ENCODE results near the gene CETP. TPM values are rescaled to one million over a fixed set of nuclear protein-coding genes. Genes with fewer than 3 reads are reported as not detected.

The CETP gene
- total RNA-seq, 1 donor from 2014 or later, result 3.1 TPM

DNA sequence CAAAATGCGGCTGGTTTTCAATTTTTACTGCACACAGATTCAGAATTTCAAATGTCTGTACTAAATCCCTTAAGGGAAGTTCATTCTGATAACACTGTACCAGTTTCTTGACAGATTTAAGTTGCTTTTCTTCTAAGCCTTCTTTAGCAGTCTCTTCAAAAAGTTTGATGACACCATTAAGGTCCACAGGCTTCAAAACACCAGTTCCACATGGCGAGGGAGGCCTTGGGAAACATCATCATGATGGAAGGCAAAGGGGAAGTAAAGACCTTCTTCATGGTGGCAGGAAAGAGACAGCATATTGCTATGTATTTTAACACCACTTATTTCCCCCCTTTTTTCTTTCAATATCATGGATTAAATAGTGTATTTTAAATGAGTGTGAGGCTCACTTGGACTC is 52.2 kb downstream of the CETP start:
- Histone ChIP-seq H3K4me1 (ENCODE audit: control insufficient read depth in 3 of 3, insufficient read depth in 3 of 3, low read length in 3 of 3) (no peaks in the 10 kb centered on the region), H3K4me3 (ENCODE audit: low read length in 3 of 3) (no peak overlapping the region), H3K9me3 (ENCODE audit: control insufficient read depth in 3 of 3, low read length in 3 of 3) (no peaks in the 10 kb centered on the region), H3K36me3 (ENCODE audit: control insufficient read depth in 3 of 3, insufficient read depth in 3 of 3, low read length in 3 of 3) (peaks cover 0 to 8% (median 6%) of the 10 kb centered on the region in 3 donors), H3K27ac (ENCODE audit: low read depth, low read length) (no peak overlapping the region), H3K27me3 (ENCODE audit: control insufficient read depth in 3 of 3, insufficient read depth in 3 of 3, low read length in 3 of 3) (no peaks in the 10 kb centered on the region), H3K9ac (ENCODE audit: low read depth in 1 of 3, low read length in 3 of 3) (no peak overlapping the region)

- H3K4me3 ChIP-seq (ENCODE audit: low read length in 3 of 3), result no peak overlapping the region
- H3K9me3 ChIP-seq (ENCODE audit: control insufficient read depth in 3 of 3, low read length in 3 of 3), result peaks cover 0 to 4% (median 0%) of the 10 kb centered on the region in 3 donors
- peaks cover 2 to 19% (median 17%) of the 10 kb centered on the region in 3 donors for H3K36me3 ChIP-seq (ENCODE audit: control insufficient read depth in 3 of 3, insufficient read depth in 3 of 3, low read length in 3 of 3)
- H3K27me3 ChIP-seq (ENCODE audit: control insufficient read depth in 3 of 3, insufficient read depth in 3 of 3, low read length in 3 of 3), result no peaks in the 10 kb centered on the region
- no peak overlapping the region for H3K9ac ChIP-seq (ENCODE audit: low read depth in 1 of 3, low read length in 3 of 3)
- H3K4me1 ChIP-seq (ENCODE audit: control insufficient read depth in 3 of 3, insufficient read depth in 3 of 3, low read length in 3 of 3), result no peaks in the 10 kb centered on the region
- no peak overlapping the region for H3K27ac ChIP-seq (ENCODE audit: low read depth, low read length)
These were observed 54.6 kb downstream of the CETP start for GRCh38 chr16:57016301-57016700.

GRCh38 chr16:57016831-57017230 is 55.1 kb downstream of the CETP start:
- Histone ChIP-seq H3K27me3 (ENCODE audit: control insufficient read depth in 3 of 3, insufficient read depth in 3 of 3, low read length in 3 of 3) (no peaks in the 10 kb centered on the region), H3K27ac (ENCODE audit: low read depth, low read length) (no peak overlapping the region), H3K36me3 (ENCODE audit: control insufficient read depth in 3 of 3, insufficient read depth in 3 of 3, low read length in 3 of 3) (peaks cover 3 to 23% (median 22%) of the 10 kb centered on the region in 3 donors)

DNA sequence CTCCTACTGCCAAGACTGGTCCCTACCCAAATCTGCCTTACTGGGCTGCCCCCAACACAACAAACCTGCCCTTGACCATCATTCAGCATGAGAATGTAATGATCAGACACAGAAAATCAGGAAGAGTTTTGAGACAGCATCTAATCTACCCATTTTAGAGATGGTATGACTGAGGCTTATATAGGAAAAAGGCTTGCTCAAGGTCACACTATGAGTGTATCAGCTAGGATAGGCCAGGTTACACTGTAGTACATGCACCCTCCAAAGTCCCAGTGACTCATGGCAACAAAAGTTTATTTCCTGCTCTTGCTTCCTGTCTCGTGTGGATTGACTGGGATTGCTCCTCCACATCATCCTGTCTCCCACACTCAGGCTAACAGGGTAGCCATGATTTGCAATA is 55.5 kb downstream of the CETP start:
- Histone ChIP-seq H3K27ac (ENCODE audit: low read depth, low read length) (no peak overlapping the region), H3K27me3 (ENCODE audit: control insufficient read depth in 3 of 3, insufficient read depth in 3 of 3, low read length in 3 of 3) (no peaks in the 10 kb centered on the region), H3K9ac (ENCODE audit: low read depth in 1 of 3, low read length in 3 of 3) (no peak overlapping the region), H3K4me3 (ENCODE audit: low read length in 3 of 3) (no peak overlapping the region), H3K4me1 (ENCODE audit: control insufficient read depth in 3 of 3, insufficient read depth in 3 of 3, low read length in 3 of 3) (no peaks in the 10 kb centered on the region), H3K36me3 (ENCODE audit: control insufficient read depth in 3 of 3, insufficient read depth in 3 of 3, low read length in 3 of 3) (peaks cover 4 to 23% (median 22%) of the 10 kb centered on the region in 3 donors), H3K9me3 (ENCODE audit: control insufficient read depth in 3 of 3, low read length in 3 of 3) (peaks cover 0 to 4% (median 0%) of the 10 kb centered on the region in 3 donors)

More at GRCh38 chr16:57016831-57017230, 55.1 kb downstream of the CETP start:
- Histone ChIP-seq H3K4me1 (ENCODE audit: control insufficient read depth in 3 of 3, insufficient read depth in 3 of 3, low read length in 3 of 3) (no peaks in the 10 kb centered on the region), H3K9me3 (ENCODE audit: control insufficient read depth in 3 of 3, low read length in 3 of 3) (peaks cover 0 to 4% (median 0%) of the 10 kb centered on the region in 3 donors), H3K4me3 (ENCODE audit: low read length in 3 of 3) (no peak overlapping the region), H3K9ac (ENCODE audit: low read depth in 1 of 3, low read length in 3 of 3) (no peak overlapping the region)

DNA sequence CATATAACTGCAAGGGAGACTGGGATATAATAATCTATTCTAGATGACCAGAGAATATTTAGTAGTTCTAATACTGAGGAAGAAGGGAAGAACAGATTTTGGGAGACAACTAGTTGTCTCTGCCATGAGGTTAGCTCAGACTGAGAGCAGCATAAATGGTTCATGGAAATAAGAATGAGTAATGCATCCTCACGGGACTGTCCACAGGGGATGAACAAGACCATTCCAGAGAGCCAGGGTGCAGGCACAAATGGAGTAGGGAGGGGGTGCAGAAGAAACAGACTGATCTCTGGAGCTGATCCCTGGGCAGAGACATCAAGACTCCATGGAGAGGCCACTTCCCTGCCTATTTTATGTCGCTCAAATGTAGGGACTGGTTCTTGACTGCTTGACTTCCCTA is 58.0 kb downstream of the CETP start:
- Histone ChIP-seq H3K36me3 (ENCODE audit: control insufficient read depth in 3 of 3, insufficient read depth in 3 of 3, low read length in 3 of 3) (peaks cover 5 to 23% (median 22%) of the 10 kb centered on the region in 3 donors), H3K9ac (ENCODE audit: low read depth in 1 of 3, low read length in 3 of 3) (no peak overlapping the region), H3K4me3 (ENCODE audit: low read length in 3 of 3) (no peak overlapping the region)

DNA sequence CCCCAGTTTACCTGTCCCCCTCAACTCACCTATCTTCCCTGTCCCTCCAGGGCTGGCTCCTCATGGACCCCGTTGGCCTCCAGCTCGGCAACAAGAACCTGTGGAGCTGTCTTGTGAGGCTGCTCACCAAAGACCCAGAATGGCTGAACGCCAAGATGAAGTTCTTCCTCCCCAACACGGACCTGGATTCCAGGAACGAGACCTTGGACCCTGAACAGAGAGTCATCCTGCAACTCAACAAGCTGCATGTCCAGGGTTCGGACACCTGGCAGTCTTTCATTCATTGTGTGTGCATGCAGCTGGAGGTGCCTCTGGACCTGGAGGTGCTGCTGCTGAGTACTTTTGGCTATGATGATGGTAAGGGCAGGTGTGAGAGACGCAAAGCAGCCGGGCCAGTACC is 58.9 kb downstream of the CETP start:
- Histone ChIP-seq H3K9me3 (ENCODE audit: control insufficient read depth in 3 of 3, low read length in 3 of 3) (peaks cover 0 to 4% (median 0%) of the 10 kb centered on the region in 3 donors), H3K27ac (ENCODE audit: low read depth, low read length) (no peak overlapping the region), H3K27me3 (ENCODE audit: control insufficient read depth in 3 of 3, insufficient read depth in 3 of 3, low read length in 3 of 3) (no peaks in the 10 kb centered on the region), H3K4me3 (ENCODE audit: low read length in 3 of 3) (no peak overlapping the region), H3K9ac (ENCODE audit: low read depth in 1 of 3, low read length in 3 of 3) (no peak overlapping the region), H3K36me3 (ENCODE audit: control insufficient read depth in 3 of 3, insufficient read depth in 3 of 3, low read length in 3 of 3) (peaks cover 5 to 23% (median 22%) of the 10 kb centered on the region in 3 donors), H3K4me1 (ENCODE audit: control insufficient read depth in 3 of 3, insufficient read depth in 3 of 3, low read length in 3 of 3) (no peaks in the 10 kb centered on the region)

More for the DNA sequence above, 58.0 kb downstream of the CETP start:
- peaks cover 0 to 4% (median 0%) of the 10 kb centered on the region in 3 donors for H3K9me3 ChIP-seq (ENCODE audit: control insufficient read depth in 3 of 3, low read length in 3 of 3)
- H3K4me1 ChIP-seq (ENCODE audit: control insufficient read depth in 3 of 3, insufficient read depth in 3 of 3, low read length in 3 of 3), result no peaks in the 10 kb centered on the region
- no peak overlapping the region for H3K27ac ChIP-seq (ENCODE audit: low read depth, low read length)
- no peaks in the 10 kb centered on the region for H3K27me3 ChIP-seq (ENCODE audit: control insufficient read depth in 3 of 3, insufficient read depth in 3 of 3, low read length in 3 of 3)

GRCh38 chr16:57021757-57022156 is 60.0 kb downstream of the CETP start:
- no peak overlapping the region for H3K9ac ChIP-seq (ENCODE audit: low read depth in 1 of 3, low read length in 3 of 3)
- no peak overlapping the region for H3K27ac ChIP-seq (ENCODE audit: low read depth, low read length)
- H3K9me3 ChIP-seq (ENCODE audit: control insufficient read depth in 3 of 3, low read length in 3 of 3), result peaks cover 0 to 4% (median 0%) of the 10 kb centered on the region in 3 donors
- H3K4me3 ChIP-seq (ENCODE audit: low read length in 3 of 3), result no peak overlapping the region
- H3K27me3 ChIP-seq (ENCODE audit: control insufficient read depth in 3 of 3, insufficient read depth in 3 of 3, low read length in 3 of 3), result no peaks in the 10 kb centered on the region
- H3K36me3 ChIP-seq (ENCODE audit: control insufficient read depth in 3 of 3, insufficient read depth in 3 of 3, low read length in 3 of 3), result peaks cover 5 to 23% (median 22%) of the 10 kb centered on the region in 3 donors
- H3K4me1 ChIP-seq (ENCODE audit: control insufficient read depth in 3 of 3, insufficient read depth in 3 of 3, low read length in 3 of 3), result no peaks in the 10 kb centered on the region

DNA sequence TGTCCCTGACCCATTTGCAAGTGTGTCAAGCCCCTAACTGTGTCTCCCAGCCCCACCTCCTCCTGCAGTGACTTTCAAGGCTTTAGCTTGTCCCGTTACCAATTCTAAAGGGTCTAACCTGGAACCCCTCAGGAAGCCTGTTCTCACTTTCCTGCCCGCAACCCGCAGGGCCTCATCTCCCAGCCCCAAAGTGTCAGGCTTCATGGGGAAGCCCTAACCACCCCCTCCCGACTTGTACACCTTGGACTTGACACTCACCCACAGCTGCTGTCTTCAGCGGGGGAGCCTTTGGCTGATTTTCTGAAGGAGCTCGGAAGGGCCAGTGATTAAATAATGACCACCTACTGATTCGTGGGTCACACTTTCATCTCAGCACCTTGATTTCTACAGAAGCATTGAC is 60.7 kb downstream of the CETP start:
- Histone ChIP-seq H3K9me3 (ENCODE audit: control insufficient read depth in 3 of 3, low read length in 3 of 3) (peaks cover 0 to 4% (median 0%) of the 10 kb centered on the region in 3 donors), H3K9ac (ENCODE audit: low read depth in 1 of 3, low read length in 3 of 3) (no peak overlapping the region), H3K36me3 (ENCODE audit: control insufficient read depth in 3 of 3, insufficient read depth in 3 of 3, low read length in 3 of 3) (peaks cover 5 to 28% (median 22%) of the 10 kb centered on the region in 3 donors), H3K27ac (ENCODE audit: low read depth, low read length) (no peak overlapping the region), H3K4me1 (ENCODE audit: control insufficient read depth in 3 of 3, insufficient read depth in 3 of 3, low read length in 3 of 3) (no peaks in the 10 kb centered on the region), H3K27me3 (ENCODE audit: control insufficient read depth in 3 of 3, insufficient read depth in 3 of 3, low read length in 3 of 3) (no peaks in the 10 kb centered on the region), H3K4me3 (ENCODE audit: low read length in 3 of 3) (no peak overlapping the region)

DNA sequence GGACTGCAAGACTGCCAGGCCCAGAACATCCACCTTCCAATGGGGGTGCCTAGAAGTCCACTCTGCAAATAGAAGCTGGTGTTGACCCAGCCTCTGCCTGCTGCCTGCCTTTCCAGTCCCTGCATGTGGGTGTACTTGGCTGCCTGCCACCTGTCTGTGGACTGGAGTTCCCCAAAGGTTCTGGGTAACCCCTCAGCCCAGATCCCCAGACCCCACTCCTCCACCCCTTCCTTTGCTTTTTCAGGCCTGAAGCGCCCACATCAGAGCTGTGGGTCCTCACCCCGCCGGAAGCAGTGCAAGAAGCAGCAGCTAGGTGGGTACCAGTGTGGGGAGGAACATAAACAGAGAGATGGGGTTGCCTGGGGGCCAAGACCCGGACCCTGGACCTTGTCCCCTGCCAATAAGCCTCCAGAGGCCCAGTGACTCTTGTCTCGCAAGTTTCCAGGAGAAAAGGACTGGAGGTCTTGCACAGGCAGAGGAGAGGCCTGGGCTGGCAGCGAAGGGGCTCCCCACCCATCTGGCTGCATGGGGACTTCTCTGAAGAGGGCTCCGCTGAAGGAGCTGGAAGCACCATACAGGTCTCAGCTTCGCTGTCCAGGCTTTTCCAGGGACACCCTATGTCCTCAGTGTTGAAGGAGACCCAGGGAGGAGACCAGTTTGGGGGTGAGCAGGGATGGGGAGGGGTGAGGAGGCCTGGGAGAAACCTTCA is 61.9 kb downstream of the CETP start:
- Histone ChIP-seq H3K27ac (ENCODE audit: low read depth, low read length) (no peak overlapping the region), H3K4me1 (ENCODE audit: control insufficient read depth in 3 of 3, insufficient read depth in 3 of 3, low read length in 3 of 3) (no peaks in the 10 kb centered on the region), H3K27me3 (ENCODE audit: control insufficient read depth in 3 of 3, insufficient read depth in 3 of 3, low read length in 3 of 3) (no peaks in the 10 kb centered on the region), H3K36me3 (ENCODE audit: control insufficient read depth in 3 of 3, insufficient read depth in 3 of 3, low read length in 3 of 3) (peaks cover 5 to 21% (median 14%) of the 10 kb centered on the region in 3 donors), H3K9ac (ENCODE audit: low read depth in 1 of 3, low read length in 3 of 3) (no peak overlapping the region), H3K4me3 (ENCODE audit: low read length in 3 of 3) (no peak overlapping the region), H3K9me3 (ENCODE audit: control insufficient read depth in 3 of 3, low read length in 3 of 3) (peaks cover 0 to 4% (median 0%) of the 10 kb centered on the region in 3 donors)

DNA sequence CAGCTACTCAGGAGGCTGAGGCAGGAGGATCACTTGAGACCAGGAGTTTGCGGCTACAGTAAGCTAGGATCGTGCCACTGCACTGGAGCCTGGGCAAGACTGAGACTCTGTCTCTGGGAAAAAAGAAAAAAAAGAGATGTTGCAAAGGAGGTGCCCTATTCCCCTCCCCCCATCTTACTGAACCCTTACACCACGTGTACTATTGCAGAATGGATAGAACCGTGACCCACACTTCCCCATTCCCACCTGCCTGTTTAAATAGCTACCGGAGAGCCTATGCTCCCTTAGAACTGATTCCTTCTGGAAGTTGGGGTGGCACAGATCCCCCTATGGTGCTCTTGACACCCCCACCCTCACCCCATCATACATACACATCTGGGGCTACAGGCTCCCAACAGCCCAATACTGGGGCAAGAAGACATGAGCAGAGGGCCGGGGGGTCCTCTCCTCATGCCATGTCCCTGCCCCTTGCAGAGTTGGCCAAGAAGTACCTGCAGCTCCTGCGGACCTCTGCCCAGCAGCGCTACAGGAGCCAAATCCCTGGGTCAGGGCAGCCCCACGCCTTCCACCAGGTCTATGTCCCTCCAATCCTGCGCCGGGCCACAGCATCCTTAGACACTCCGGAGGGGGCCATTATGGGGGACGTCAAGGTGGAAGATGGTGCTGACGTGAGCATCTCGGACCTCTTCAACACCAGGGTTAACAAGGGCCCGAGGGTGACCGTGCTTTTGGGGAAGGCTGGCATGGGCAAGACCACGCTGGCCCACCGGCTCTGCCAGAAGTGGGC is 63.3 kb downstream of the CETP start:
- Histone ChIP-seq H3K36me3 (ENCODE audit: control insufficient read depth in 3 of 3, insufficient read depth in 3 of 3, low read length in 3 of 3) (peaks cover 5 to 14% (median 10%) of the 10 kb centered on the region in 3 donors), H3K9me3 (ENCODE audit: control insufficient read depth in 3 of 3, low read length in 3 of 3) (no peaks in the 10 kb centered on the region), H3K4me3 (ENCODE audit: low read length in 3 of 3) (no peak overlapping the region), H3K4me1 (ENCODE audit: control insufficient read depth in 3 of 3, insufficient read depth in 3 of 3, low read length in 3 of 3) (no peaks in the 10 kb centered on the region), H3K27ac (ENCODE audit: low read depth, low read length) (no peak overlapping the region), H3K9ac (ENCODE audit: low read depth in 1 of 3, low read length in 3 of 3) (no peak overlapping the region), H3K27me3 (ENCODE audit: control insufficient read depth in 3 of 3, insufficient read depth in 3 of 3, low read length in 3 of 3) (no peaks in the 10 kb centered on the region)

Data from skeletal muscle tissue (tissue), 4 donors.